HG03460 (cell line): ENCODE measurements around the gene TMEM143.
A peak's percentile ranks its signal among the peaks of the same experiment; 100 is the strongest.
"Not testable (repeated sequence)": the region's sequence is repeated elsewhere in the genome, so short reads cannot be mapped to it uniquely, and the experiment has no call there.

Source experiments
- ATAC-seq: cut with Tn5 transposase; IDR thresholded peaks from one replicate; pipeline ENCODE4 v1.9.1; 2021; ENCODE audit not compliant: unreplicated experiment

Gene TMEM143

GRCh38 chr19:48363810-48364597, at the start of gene TMEM143, which contains the start of gene SYNGR4:
TSS of gene TMEM143 (minus strand) at chr19:48363940. CDS start at chr19:48363920, 20 bp downstream.
TSS of gene SYNGR4 (plus strand) at chr19:48364367. CDS start at chr19:48365843, 1,476 bp downstream.
- peak; percentile 79 for ATAC-seq

- ATAC-seq = no peak
Measured at GRCh38 chr19:48405850-48406249, 42.1 kb upstream of the TMEM143 start.

- ATAC-seq = no peak
Measured at GRCh38 chr19:48405010-48405659, 41.4 kb upstream of the TMEM143 start.

- ATAC-seq = no peak
Measured at GRCh38 chr19:48403606-48404005, 39.9 kb upstream of the TMEM143 start.

GRCh38 chr19:48401287-48401686, 37.5 kb upstream of the TMEM143 start:
- ATAC-seq = no peak

- no peak for ATAC-seq
Measured at GRCh38 chr19:48400018-48400742, 36.4 kb upstream of the TMEM143 start.

- peak; percentile 59 for ATAC-seq
Measured at GRCh38 chr19:48398375-48399235, 34.9 kb upstream of the TMEM143 start.

GRCh38 chr19:48398102-48398374, 34.3 kb upstream of the TMEM143 start:
- no peak for ATAC-seq

GRCh38 chr19:48397263-48398101, 33.7 kb upstream of the TMEM143 start:
- ATAC-seq = no peak

- no peak for ATAC-seq
Measured at GRCh38 chr19:48396824-48397176, 33.1 kb upstream of the TMEM143 start.

GRCh38 chr19:48396016-48396823, 32.5 kb upstream of the TMEM143 start:
- no peak for ATAC-seq

GRCh38 chr19:48395499-48395898, 31.8 kb upstream of the TMEM143 start:
- ATAC-seq = no peak

GRCh38 chr19:48395170-48395455, 31.4 kb upstream of the TMEM143 start:
- no peak for ATAC-seq

GRCh38 chr19:48394331-48395169, 30.8 kb upstream of the TMEM143 start:
- ATAC-seq = no peak

- ATAC-seq = no peak
Measured at GRCh38 chr19:48393559-48394330, 30.0 kb upstream of the TMEM143 start, which contains the start of gene GRIN2D. TSS of gene GRIN2D (plus strand) at chr19:48393668. CDS start at chr19:48398393, 4,725 bp downstream.

GRCh38 chr19:48392860-48393558, 29.3 kb upstream of the TMEM143 start:
- ATAC-seq = no peak

- ATAC-seq = not testable (repeated sequence)
Measured at GRCh38 chr19:48392006-48392344, 28.2 kb upstream of the TMEM143 start.
